ENCODE data around the gene MZT2B. TPM values are rescaled to one million over a fixed set of nuclear protein-coding genes. Genes with fewer than 3 reads are reported as not detected.
"Not testable (repeated sequence)": the region's sequence is repeated elsewhere in the genome, so short reads cannot be mapped to it uniquely, and the experiment has no call there.

The MZT2B gene
- total and polyA plus RNA-seq, 11 donors: 269 to 623 (median 360) TPM

GRCh38 chr2:130185896-130186295, 3.8 kb downstream of the MZT2B start:
- TF ChIP-seq POLR2A (IDR thresholded peaks at IDR 0.05) (no peak), CTCF (IDR thresholded peaks at IDR 0.05) (no peak)
- no peak for DNase-seq
- peaks cover 0 to 5% (median under 1%) of the 10 kb centered on the region in 9 donors for H3K36me3 ChIP-seq
- H3K27ac ChIP-seq: peak overlapping the region in 1 of 12 donors; percentile 41
- H3K4me1 ChIP-seq: peaks cover 0 to 22% (median 11%) of the 10 kb centered on the region in 12 donors
- ATAC-seq: no peak
- intact Hi-C loops (cut with DNase I): loop anchor here in 2 of 10 donors (5.0 to 10.0 kb wide), 3 partner anchors 149 to 1301 kb away; no protein-coding TSS in a partner anchor
- H3K9me3 ChIP-seq: no peaks in the 10 kb centered on the region
- H3K4me3 ChIP-seq: no peak overlapping the region
- WGBS, 4 donors: 56 to 72% (median 64%) methylated on average over 4 of the region's 4 CpGs
- H3K27me3 ChIP-seq: no peaks in the 10 kb centered on the region

- DNase-seq (no peak), ATAC-seq (no peak)
- Histone ChIP-seq H3K9me3 (no peaks in the 10 kb centered on the region), H3K27ac (no peak overlapping the region), H3K4me1 (peaks cover 0 to 21% (median 10%) of the 10 kb centered on the region in 12 donors), H3K4me3 (no peak overlapping the region), H3K27me3 (no peaks in the 10 kb centered on the region), H3K36me3 (peaks cover 0 to 10% (median 6%) of the 10 kb centered on the region in 9 donors)
- 80 to 91% (median 87%) methylated on average over 5 of the region's 5 CpGs for WGBS, 4 donors
- TF ChIP-seq POLR2A (IDR thresholded peaks at IDR 0.05) (no peak), CTCF (IDR thresholded peaks at IDR 0.05) (no peak)
- intact Hi-C loops (cut with DNase I): loop anchor here in 2 of 10 donors (5.0 to 10.0 kb wide), 3 partner anchors 148 to 1301 kb away; no protein-coding TSS in a partner anchor
These were observed 4.3 kb downstream of the MZT2B start for GRCh38 chr2:130186391-130186790.

- Histone ChIP-seq H3K27ac (no peak overlapping the region), H3K36me3 (peaks cover 0 to 11% (median 6%) of the 10 kb centered on the region in 9 donors), H3K4me1 (peaks cover 0 to 21% (median 10%) of the 10 kb centered on the region in 12 donors), H3K4me3 (no peak overlapping the region), H3K27me3 (no peaks in the 10 kb centered on the region), H3K9me3 (no peaks in the 10 kb centered on the region)
- intact Hi-C loops (cut with DNase I): loop anchor here in 2 of 10 donors (5.0 to 10.0 kb wide), 3 partner anchors 148 to 1300 kb away; no protein-coding TSS in a partner anchor
- WGBS, 4 donors: 75 to 86% (median 77%) methylated on average over 5 to 8 of the region's 8 CpGs
- ATAC-seq: no peak
- no peak for DNase-seq
- TF ChIP-seq POLR2A (IDR thresholded peaks at IDR 0.05) (no peak), CTCF (IDR thresholded peaks at IDR 0.05) (no peak)
These were observed 5.2 kb downstream of the MZT2B start for GRCh38 chr2:130187268-130187667.

GRCh38 chr2:130187859-130188792, 6.1 kb downstream of the MZT2B start:
- not testable (repeated sequence) for H3K9me3 ChIP-seq, H3K27me3 ChIP-seq, DNase-seq, ATAC-seq, H3K27ac ChIP-seq, H3K4me3 ChIP-seq
- Histone ChIP-seq H3K4me1 (peaks cover 0 to 23% (median 7%) of the 10 kb centered on the region in 12 donors), H3K36me3 (peaks cover 0 to 11% (median 6%) of the 10 kb centered on the region in 9 donors)
- intact Hi-C loops (cut with DNase I): loop anchor here in 2 of 10 donors (5.0 to 10.0 kb wide), 3 partner anchors 147 to 1299 kb away; no protein-coding TSS in a partner anchor
- WGBS, 4 donors: 89 to 92% (median 91%) methylated on average over 11 to 17 of the region's 17 CpGs

- H3K4me1 ChIP-seq: peaks cover 0 to 15% (median 0%) of the 10 kb centered on the region in 12 donors
- H3K4me3 ChIP-seq, H3K27me3 ChIP-seq, H3K27ac ChIP-seq, H3K9me3 ChIP-seq, DNase-seq, ATAC-seq: not testable (repeated sequence)
- intact Hi-C loops (cut with DNase I): loop anchor here in 2 of 10 donors (5.0 to 10.0 kb wide), 3 partner anchors 146 to 1298 kb away; no protein-coding TSS in a partner anchor
- 69 to 83% (median 75%) methylated on average over 3 to 4 of the region's 4 CpGs for WGBS, 4 donors
- peaks cover 0 to 11% (median 6%) of the 10 kb centered on the region in 9 donors for H3K36me3 ChIP-seq
These were observed 6.9 kb downstream of the MZT2B start for GRCh38 chr2:130188958-130189357.

Data from heart left ventricle (tissue), 16 donors.